RWPE2 (cell line): Measurements from ENCODE around the gene HSD3B1.

ENCODE experiments used
- ATAC-seq: fragments of 200-7000 bp; cut with Tn5 transposase; 3 replicates; pipeline ENCODE4 v1.9.1; 2021; ENCODE audit warnings: low read depth
- DNase-seq: peaks from one replicate; pipeline ENCODE4 v3.0.0-alpha.2; 2020; ENCODE audit warnings: low spot score
- H3K27ac ChIP-seq: fragments of 450-650 bp; 2 replicates; pipeline ENCODE4 v1.5.1; 2017; ENCODE audit warnings: mild to moderate bottlenecking; ENCODE audit not compliant: poor library complexity, severe bottlenecking
- H3K27me3 ChIP-seq: fragments of 250-450 bp; sonication (Bioruptor Pico); 2 replicates; pipeline ENCODE4 v1.5.1; 2021; ENCODE audit warnings: mild to moderate bottlenecking, moderate library complexity; ENCODE audit not compliant: insufficient read depth, poor library complexity, severe bottlenecking
- H3K36me3 ChIP-seq: fragments of 250-450 bp; sonication (Bioruptor Pico); 2 replicates; pipeline ENCODE4 v1.5.1; 2020; ENCODE audit warnings: low read depth, mild to moderate bottlenecking, moderate library complexity
- H3K4me1 ChIP-seq: fragments of 250-450 bp; sonication (Bioruptor Pico); 2 replicates; pipeline ENCODE4 v1.5.1; 2021; ENCODE audit warnings: mild to moderate bottlenecking, moderate library complexity; ENCODE audit not compliant: insufficient read depth, poor library complexity, severe bottlenecking
- H3K4me3 ChIP-seq: fragments of 250-450 bp; sonication (Bioruptor Pico); 2 replicates; pipeline ENCODE4 v1.5.1; 2021; ENCODE audit warnings: mild to moderate bottlenecking, moderate library complexity; ENCODE audit not compliant: severe bottlenecking
- H3K9me3 ChIP-seq: fragments of 250-450 bp; sonication (Bioruptor Pico); 2 replicates; pipeline ENCODE4 v1.5.1; 2021; ENCODE audit warnings: mild to moderate bottlenecking, moderate library complexity; ENCODE audit not compliant: severe bottlenecking
- TF ChIP-seq, protein P1 (sequence below): fragments of 450-650 bp; IDR thresholded peaks from one replicate; pipeline ENCODE4 v1.5.1; 2017; ENCODE audit warnings: mild to moderate bottlenecking, moderate library complexity; ENCODE audit not compliant: poor library complexity, severe bottlenecking

HSD3B1 gene

DNA sequence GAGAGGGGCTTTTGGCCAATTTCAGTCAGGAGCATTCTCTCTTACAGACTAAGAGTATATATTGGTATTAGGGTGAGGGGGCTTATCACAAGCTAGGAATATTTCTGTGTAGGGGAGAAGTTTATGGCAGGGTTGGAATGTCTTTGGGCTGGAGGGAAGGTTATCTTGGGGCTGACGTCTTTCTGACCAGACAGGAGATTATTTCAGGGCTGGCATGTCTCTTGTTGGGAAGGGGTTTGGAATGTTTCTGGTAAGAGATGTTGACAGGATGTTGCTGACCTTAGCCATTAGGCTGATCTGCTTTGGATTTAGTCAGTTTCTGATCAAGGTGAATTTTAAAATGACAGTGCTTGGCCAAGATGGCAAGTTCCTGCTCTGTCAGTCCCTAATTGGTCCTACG lies 17.8 kb upstream of the HSD3B1 start:
- no peaks in the 10 kb centered on the region for H3K9me3 ChIP-seq
- ATAC-seq (no peak), DNase-seq (no peak)
- H3K36me3 ChIP-seq = no peaks in the 10 kb centered on the region
- no peaks in the 10 kb centered on the region for H3K4me1 ChIP-seq
- H3K4me3 ChIP-seq = no peak overlapping the region
- H3K27ac ChIP-seq = no peak overlapping the region
- no peaks in the 10 kb centered on the region for H3K27me3 ChIP-seq
- TF ChIP-seq, protein P1, sequence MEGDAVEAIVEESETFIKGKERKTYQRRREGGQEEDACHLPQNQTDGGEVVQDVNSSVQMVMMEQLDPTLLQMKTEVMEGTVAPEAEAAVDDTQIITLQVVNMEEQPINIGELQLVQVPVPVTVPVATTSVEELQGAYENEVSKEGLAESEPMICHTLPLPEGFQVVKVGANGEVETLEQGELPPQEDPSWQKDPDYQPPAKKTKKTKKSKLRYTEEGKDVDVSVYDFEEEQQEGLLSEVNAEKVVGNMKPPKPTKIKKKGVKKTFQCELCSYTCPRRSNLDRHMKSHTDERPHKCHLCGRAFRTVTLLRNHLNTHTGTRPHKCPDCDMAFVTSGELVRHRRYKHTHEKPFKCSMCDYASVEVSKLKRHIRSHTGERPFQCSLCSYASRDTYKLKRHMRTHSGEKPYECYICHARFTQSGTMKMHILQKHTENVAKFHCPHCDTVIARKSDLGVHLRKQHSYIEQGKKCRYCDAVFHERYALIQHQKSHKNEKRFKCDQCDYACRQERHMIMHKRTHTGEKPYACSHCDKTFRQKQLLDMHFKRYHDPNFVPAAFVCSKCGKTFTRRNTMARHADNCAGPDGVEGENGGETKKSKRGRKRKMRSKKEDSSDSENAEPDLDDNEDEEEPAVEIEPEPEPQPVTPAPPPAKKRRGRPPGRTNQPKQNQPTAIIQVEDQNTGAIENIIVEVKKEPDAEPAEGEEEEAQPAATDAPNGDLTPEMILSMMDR = no peak

GRCh38 chr1:119490925-119491324 lies 16.1 kb upstream of the HSD3B1 start:
- Histone ChIP-seq H3K27me3 (no peaks in the 10 kb centered on the region), H3K4me3 (no peak overlapping the region), H3K4me1 (no peaks in the 10 kb centered on the region), H3K27ac (no peak overlapping the region), H3K9me3 (no peaks in the 10 kb centered on the region), H3K36me3 (no peaks in the 10 kb centered on the region)
- ATAC-seq (no peak), DNase-seq (no peak)
- TF ChIP-seq, protein P1 = no peak

DNA sequence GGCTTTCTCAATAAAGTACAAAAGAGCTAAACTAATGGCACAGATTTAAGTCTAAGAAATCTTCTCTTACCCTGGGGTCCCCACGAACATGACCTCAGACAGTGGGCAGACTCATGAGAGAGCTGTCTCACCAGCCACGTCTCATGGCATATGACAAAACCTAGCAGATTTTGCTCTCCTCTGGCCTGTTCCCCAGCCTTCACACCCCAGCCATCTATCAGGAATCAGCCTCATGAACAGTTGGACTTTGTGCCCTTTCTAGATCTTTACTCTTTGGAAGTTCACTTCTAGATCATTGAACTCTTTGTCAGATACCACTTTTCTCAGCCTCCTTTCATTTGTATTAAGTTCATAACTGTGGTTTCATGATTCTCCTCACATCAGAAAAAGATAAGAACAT lies 14.2 kb upstream of the HSD3B1 start:
- H3K36me3 ChIP-seq = no peaks in the 10 kb centered on the region
- DNase-seq (no peak), ATAC-seq (no peak)
- H3K4me3 ChIP-seq = no peak overlapping the region
- H3K27me3 ChIP-seq = no peaks in the 10 kb centered on the region
- H3K9me3 ChIP-seq = no peaks in the 10 kb centered on the region
- TF ChIP-seq, protein P1 = no peak
- no peaks in the 10 kb centered on the region for H3K4me1 ChIP-seq
- no peak overlapping the region for H3K27ac ChIP-seq

- Histone ChIP-seq H3K36me3 (no peaks in the 10 kb centered on the region), H3K4me3 (no peak overlapping the region), H3K27me3 (no peaks in the 10 kb centered on the region), H3K9me3 (no peaks in the 10 kb centered on the region), H3K4me1 (no peaks in the 10 kb centered on the region), H3K27ac (no peak overlapping the region)
- TF ChIP-seq, protein P1 = no peak
- ATAC-seq = peak; percentile 38; the same call in 2 of the 3 replicates
- no peak for DNase-seq
Observed at GRCh38 chr1:119504831-119505230, 2.2 kb upstream of the HSD3B1 start.

DNA sequence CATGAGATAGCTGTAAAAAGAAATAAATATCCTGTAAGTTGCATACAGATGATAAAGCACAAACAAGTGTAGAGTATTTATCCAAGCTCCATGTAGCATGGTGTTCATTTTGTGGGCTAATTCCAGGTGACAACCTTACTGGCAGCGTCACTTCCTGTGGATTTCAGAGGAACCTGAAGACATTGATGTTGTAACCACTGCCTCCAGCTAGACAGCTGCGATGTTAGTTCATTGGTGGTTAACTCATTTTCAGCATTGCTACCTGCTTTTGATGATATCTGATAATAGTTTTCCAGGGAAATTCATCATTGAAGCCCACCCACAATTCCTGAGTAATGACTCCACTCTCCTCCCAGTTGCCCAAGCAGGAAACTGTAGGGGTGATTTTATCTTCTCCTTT lies 3.0 kb downstream of the HSD3B1 start:
- no peak for DNase-seq
- Histone ChIP-seq H3K4me3 (no peak overlapping the region), H3K9me3 (no peaks in the 10 kb centered on the region), H3K27ac (no peak overlapping the region), H3K36me3 (no peaks in the 10 kb centered on the region), H3K27me3 (no peaks in the 10 kb centered on the region), H3K4me1 (no peaks in the 10 kb centered on the region)
- ATAC-seq = peak; percentile 45; the same call in 2 of the 3 replicates
- TF ChIP-seq, protein P1 = no peak
